HG03432 (cell line): Measurements from ENCODE around the gene EXOC3.
A peak's percentile ranks its signal among the peaks of the same experiment; 100 is the strongest.
"Not testable (repeated sequence)": the region's sequence is repeated elsewhere in the genome, so short reads cannot be mapped to it uniquely, and the experiment has no call there.

Source experiments
- ATAC-seq: cut with Tn5 transposase; IDR thresholded peaks from one replicate; pipeline ENCODE4 v1.9.1; 2021; ENCODE audit warnings: mild to moderate bottlenecking, moderate library complexity; ENCODE audit not compliant: unreplicated experiment

The EXOC3 gene

DNA sequence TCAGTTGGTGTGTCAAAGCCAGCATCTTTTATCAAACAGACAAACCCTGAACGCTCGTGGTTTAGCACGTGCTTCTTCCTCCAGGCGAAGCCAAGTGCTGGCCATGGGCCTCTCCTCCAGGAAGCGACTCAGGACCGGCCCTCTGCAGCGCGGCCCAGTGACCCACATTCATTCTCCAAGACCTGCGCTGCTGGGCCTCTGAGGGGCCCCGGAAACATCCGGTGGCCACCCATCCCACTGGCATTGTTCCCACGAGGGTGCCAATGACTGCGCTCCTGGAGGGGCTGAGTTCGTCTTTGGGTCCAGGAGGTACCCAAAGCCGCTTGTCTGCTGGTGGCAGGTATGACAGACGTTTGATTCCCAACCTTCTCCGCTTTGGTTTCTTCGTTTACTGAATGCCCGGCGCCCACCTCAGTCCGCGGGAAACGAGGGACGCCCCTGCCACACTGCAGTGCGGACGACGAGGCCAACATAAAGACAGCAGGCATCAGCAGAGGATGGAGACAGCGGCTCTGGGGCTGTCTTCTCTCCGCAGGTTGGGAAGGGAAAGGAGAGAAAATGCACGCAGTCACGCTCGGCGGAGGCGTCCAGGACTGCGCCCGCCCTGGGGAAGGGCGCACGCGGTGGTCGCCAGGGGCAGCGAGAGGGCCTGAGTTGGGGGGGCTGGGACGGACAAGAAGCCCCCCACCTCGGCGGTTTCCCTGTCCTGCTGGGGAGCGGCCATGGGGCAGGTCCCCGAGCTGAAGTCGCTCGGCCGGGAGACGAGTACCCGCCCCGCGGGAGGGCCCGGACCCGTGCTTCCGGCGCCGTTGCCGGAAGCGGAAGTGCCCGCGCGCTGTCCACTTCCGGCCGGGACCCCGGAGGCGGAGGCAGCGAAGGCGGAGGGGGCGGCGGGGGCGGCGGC lies at the start of gene EXOC3:
EXOC3 (plus strand) TSS at position 842 of the 904 bp plus-strand sequence. CDS start 3,030 bp downstream, outside the sequence.
- ATAC-seq: peak; percentile 88

DNA sequence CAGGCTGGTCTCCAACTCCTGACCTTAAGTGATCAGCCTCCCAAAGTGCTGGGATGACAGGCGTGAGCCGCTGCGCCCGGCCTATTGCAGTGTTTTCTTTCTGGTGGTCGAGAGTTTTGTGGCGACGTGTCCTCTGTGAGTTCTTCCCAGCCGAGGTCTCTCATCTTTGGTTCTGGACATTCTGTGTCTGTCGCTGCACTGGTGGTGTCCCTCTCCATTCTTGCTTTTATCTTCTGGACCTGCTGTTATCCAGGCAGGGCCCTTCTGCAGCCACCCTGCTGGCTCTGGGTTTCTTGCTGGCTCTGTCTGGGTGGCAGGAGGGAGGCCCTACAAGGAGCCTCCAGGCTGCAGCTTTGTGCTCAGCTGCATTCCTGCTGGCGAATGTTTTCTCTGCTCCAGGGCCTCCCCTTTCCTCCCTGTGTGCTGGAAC lies 49.1 kb upstream of the EXOC3 start:
- ATAC-seq: no peak

DNA sequence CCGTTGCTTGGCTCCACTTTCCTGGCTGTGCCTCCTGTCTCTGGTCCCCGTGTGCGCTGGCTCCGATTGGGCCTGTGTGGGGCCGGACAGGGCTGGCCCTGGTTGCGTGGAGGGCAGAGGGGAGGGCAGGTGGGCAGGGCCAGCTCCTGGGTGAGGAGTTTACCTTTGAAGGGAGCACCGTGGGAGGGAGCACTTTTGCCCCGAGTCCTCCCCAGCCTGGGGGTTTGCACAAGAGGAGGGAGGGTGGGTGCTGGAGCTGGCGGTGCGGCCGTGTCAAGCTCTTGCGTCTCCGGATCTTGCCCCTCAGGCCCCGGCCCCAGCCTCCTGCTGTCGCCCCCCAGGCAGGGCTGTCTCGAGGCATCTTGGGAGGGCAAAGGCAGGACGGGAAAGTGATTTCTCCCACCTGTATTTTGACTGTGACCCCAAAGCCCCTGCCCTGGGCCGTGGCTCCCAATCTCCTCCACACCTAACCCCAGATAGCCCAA lies 48.3 kb upstream of the EXOC3 start:
- ATAC-seq: no peak

DNA sequence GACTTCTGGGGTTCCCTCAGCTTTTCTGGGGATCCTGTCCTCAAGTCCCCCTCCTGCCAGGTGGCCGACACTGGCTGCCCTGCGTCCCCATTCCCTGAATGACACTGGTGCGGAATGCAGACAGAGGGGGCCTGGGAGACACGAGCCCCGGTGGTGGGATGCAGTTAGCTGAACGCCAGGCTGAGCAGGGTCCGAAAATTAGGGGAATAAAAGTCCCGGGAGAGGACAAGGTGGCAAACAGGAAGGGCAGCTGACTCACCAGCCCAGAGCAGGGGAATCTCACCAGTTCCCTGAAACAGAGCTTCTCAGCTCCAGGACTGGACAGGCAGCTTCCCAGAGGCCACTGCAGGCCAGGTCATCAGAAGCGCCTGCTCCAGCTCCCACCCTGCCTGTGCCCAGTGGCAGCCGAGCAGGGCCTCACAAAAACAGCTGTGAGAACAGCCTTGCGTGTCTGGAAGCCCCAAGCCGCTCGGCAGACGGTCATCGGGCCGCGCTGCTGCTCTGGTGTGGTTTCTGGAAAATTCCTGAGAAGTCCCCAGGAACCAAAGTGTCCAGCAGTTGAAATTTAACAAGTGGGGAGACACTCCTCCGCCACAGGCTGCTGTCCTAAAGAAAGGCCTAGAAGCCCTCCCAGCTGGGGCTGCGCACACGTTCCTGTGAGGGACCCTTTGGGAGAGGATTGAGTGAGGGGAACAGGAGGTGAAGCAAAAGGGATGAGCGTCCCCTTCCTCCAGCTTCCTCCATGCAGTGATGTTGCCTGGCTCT lies 47.6 kb upstream of the EXOC3 start:
- no peak for ATAC-seq

DNA sequence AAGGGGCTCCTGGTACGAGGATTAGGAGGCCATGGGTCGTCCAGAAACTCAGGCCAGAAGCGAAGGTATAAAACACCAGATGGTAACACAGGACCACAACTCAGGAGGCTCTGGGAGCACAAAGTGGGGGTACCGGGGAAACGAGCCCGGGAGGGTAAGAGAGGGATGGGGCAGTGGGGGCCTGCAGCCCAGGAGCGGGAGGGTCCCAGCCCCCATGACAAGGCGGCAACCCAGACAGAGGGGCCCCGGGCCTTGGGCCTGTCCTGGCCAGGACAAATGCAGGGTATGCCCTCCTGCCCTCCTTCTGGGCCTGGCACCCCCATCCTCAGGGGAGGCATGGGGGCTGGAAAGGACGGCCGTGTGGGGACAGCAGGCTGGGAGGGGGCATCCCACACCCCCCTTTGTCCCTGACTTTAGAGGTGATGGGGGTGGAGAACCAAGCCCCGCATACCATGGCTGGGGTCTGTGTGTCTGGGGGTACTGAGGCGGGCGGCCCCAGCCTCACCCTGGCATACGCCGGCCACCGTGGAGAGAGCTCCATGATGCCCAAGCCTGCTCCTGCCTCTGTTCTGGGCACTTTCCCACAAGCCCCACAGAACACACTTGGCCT lies 47.0 kb upstream of the EXOC3 start:
- ATAC-seq: no peak

DNA sequence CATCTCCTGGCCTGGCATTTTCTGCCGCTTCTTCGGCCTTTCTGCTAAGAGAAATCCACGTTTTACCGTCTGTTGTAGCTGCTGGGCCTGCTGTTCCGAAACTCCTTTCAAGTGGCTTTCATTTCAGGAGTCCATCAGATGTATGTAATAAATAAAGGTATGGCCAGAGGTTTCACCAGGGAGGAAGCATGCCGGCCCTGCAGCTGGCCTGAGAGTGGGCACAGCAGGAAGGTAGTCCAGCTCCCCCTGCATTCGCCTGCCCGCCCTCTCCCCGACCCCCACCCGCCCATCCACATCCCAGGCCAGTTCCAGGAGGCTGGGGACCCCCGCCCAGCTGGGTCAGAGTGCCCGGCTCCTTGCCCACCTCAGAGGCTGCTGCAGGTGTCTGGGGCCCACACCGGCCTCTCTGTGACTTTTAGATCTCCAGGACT lies 46.4 kb upstream of the EXOC3 start:
- ATAC-seq: no peak

DNA sequence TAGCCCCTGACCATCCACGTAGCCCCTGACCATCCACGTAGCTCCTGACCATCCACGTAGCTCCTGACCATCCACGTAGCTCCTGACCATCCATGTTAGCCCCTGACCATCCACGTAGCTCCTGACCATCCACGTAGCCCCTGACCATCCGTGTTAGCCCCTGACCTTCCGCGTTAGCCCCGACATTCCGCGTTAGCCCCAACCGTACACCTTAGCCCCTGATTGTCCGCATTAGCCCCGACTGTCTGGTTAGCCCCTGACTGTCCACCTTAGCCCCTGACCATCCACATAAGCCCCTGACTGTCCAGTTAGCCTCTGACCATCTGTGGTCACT lies 44.9 kb upstream of the EXOC3 start:
- not testable (repeated sequence) for ATAC-seq

DNA sequence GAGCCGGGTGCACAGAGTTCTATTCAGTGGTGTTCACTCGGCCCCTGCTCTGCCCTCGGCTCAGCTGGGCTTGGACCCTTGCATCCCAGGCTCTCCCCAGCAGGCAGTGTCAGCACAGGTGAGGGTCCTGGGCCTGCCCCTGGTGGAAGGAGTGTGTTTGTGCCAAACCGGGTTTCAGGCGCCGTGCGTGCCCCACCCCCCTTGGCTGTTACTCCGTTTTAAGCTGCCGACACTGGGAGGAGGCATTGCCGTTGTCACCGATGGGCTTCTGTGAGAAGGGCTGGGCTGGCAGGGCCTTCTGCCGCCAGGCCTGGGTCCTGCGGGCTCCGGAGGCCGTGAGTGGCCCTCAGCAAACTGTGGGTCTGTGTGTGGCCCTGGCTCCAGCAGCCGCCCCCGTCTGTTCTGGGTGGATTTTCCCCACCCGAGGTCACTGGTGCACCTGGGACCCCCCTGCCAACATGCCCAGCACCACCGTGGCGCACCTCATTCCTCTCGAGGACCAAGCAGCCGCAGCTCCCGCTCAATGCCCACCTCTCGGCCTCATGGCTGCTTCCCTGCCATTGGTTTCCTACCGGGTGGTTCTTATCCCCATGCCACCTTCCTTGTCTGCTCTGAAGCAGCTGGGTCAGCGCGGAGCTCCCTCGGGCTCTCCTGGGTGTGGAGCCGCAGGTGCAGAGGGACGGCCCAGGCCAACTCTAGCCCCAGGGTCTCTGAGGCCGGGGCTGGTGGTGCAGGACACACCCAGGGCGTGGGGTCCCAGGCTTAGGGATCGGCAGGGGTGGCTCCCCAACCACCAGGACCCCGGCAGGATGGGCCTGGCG lies 44.3 kb upstream of the EXOC3 start:
- no peak for ATAC-seq

DNA sequence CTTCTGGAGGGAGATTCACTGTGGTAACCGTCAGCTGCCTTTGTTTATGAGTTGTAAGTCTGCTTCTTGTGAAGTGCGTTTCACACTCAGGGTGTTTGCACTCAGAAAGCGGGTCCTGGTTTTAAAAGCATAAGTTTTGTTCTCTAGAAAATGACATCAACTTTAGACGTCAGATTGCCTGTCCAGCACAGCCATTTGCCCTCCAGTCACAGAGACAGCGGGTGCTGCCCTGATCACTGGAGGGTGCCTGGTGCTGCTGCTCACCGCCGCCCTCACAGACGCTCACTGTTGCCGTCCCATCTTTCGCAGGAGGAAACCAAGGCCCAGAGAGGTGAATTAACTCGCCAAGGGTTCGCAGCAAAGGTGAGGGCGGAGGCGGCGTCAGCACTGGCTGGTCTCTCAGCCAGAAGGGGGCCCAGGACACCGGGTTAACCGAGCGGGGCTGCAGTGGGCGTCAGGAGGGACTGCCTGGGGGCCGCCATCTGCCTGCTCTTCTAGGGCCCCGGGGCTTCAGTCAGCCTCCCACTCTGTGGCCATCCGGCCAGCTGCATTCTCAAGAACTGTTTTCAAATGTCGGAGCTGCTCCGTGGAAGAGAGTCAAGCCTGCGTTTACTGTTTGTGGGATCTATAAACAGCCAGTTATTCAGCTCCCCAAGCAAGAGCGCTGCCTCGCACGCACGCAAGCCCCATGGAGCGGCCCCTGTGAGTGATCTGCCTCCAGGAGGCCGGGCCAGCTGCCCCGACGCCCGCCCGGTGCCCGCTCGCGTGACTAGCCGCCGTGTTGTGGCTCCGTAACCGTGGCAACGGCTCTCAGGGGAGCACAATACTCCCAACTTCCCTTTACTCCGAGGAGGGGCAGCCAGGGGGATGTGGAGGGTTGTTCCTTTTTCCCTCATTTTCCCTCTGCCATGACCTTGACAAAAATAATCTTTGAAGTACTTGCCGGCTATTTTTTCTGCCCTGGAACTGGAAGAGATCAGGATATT lies 43.4 kb upstream of the EXOC3 start:
- peak; percentile 77 for ATAC-seq

DNA sequence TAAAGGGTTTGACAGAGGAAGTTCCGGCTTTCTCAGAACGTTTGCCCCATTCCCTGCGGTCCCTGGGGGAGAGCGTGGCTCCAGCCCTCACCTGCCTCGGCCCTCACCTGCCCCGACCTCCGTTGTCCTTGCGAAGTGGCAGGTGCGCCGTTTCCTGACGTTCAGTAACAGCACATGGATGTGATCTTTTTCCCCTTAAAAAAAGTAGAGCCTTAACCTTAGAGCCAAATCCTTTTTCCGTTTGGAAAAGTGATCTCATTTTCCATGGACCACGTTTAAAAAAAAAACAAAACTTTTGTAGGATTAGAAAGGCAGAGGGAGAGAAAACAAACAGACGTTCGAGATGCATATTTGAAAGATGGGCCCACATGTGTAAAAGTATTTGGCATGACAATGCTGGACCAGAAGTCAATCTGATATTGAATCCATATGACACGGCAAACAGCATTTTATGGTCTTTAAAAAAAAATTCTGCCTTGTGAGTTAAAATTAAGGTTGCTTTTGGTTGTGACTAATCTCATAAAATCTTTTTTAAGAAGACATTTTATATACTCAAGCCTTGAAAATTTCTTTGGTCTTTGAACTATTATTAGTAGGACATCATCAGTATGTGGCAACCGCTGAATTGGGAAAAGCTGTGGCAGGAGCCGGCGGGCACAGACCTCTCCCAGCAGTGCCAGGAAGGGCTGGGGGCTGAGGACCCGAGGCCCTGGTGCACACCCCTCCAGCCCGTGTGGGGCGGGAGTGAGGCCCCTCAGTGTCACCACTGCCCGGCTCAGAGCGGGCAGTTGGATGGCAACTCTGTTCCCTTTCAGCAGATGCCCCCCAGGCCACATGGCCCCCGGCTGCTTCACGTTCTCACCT lies 42.5 kb upstream of the EXOC3 start:
- peak; percentile 23 for ATAC-seq

DNA sequence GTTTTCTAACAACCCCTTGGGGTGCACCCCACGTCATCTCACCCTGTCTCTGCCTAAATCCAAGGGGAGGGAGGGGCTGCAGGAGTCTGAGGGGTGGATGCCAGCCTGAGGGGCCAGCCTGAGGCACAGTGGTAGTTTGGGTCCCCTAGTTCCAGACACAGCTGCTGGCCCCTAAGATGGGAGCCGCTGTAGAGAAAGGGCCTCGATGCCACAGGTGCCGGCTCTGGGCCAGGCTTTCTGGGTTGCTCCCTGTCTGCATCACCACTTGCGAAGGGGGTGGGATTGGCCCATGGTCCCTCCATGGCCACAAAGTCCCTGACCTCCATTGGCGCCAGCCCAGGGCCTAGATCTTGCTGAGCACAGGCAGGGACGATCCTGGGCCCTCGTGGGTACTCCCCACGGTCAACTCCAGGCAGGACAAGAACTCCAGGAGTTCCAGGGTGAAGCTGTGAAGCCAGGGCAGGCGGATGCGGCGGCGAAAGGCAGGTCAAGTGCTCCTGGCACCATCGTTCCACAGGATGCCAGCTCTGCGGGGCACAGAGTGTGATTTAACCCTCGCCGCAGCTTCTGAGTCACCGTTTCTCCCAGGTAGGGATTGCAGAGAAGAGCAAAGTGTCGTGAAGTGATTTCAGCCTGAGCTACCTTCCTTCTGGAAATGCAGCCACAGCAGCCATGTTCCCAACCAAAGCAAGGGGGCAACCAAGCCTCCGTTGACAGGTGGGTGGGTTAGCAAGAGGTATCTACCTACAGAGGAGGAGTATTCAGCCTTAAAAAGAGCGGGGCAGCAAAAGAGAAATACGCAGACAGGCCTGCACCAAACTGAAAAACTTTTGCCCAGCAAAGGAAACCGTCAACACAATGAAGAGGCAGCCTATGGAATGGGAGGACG lies 41.6 kb upstream of the EXOC3 start:
- no peak for ATAC-seq

DNA sequence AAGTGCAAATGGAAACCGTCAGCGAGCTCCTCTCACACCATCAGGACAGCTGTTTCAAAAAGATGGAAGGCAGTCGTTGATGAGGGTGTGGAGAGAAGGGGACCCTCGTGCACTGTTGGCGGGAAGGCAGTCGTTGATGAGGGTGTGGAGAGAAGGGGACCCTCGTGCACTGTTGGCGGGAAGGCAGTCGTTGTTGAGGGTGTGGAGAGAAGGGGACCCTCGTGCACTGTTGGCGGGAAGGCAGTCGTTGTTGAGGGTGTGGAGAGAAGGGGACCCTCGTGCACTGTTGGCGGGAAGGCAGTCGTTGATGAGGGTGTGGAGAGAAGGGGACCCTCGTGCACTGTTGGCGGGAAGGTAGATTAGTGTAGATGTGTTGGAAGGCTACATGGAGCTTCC lies 40.8 kb upstream of the EXOC3 start:
- not testable (repeated sequence) for ATAC-seq

DNA sequence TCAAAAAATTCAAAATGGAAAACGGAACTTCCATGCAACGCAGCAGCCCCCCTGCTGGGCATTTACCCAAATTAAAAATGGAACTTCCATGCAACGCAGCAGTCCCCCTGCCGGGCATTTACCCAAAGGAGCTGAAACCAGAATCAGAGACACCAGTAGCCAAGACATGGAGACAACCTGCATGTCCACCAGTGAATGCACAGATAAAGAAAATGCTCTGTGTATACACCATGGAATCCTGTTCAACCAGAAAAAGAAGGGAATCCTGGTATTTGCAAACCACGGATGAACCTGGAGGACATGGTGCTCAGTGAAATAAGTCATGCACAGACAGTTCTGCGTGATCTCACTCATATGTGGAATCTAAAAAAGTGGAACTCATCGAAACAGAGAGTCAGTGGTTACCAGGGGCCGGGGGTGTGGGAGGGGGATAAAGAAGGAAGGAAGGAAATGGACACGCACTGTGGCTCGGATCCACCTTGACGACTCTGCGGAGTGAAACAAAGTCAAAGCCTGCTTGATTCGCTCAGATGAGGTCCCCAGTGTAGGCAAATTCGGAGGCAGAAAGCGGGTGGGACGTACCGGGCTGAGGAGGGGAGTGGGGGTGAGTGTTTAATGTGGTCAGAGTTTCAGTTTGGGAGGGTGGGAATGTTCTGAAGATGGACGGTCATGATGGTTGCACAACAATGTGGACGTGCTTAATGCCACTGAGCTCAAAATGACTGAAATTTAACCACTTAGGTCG lies 40.2 kb upstream of the EXOC3 start:
- peak; percentile 65 for ATAC-seq

DNA sequence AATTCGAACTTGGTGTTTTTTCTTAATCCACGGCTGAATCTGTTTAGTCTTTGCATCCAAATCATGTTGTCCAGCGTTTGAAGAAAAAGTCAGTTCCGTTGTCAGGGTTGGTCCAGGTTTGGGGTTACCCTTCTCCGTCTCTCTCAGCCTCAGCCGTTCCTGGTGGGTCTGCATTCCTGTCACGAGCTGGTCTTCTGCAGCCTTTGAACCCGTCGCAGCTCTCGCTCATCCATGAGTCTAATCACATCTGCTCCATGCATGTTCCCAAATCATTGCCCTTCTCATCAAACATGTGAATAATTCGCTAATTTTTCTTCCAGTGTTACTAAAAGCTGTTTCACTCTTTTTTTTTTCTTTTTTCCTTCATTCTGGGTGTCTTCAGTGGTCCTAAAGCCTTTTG lies 39.0 kb upstream of the EXOC3 start:
- no peak for ATAC-seq

DNA sequence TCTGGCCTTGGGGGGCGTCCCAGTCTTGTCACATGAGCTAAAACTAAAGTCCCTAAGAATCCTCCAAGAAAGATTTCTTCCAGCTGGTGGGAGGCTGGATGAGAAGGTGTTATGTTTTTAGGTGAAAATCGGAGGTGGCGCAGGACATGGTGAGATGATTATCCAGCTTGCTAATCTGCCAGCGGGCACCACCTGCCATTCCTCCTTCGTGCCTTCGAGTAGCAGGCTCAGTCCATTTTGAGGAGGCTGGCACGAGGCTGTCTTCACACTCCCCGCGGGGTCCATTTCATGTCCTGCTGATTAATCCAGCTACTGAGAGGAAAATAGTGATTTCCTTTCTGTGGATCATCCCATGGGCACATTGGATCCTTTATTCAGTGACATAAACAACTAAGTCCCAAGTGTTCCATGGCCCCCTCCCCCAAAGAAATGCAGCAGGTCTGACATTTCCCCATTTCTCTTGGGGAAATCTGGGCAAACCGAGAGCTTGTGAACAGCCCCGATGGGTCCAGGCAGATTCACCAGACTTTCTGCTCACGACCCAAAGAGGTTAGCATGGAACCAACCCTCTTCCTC lies 38.2 kb upstream of the EXOC3 start:
- ATAC-seq: no peak

DNA sequence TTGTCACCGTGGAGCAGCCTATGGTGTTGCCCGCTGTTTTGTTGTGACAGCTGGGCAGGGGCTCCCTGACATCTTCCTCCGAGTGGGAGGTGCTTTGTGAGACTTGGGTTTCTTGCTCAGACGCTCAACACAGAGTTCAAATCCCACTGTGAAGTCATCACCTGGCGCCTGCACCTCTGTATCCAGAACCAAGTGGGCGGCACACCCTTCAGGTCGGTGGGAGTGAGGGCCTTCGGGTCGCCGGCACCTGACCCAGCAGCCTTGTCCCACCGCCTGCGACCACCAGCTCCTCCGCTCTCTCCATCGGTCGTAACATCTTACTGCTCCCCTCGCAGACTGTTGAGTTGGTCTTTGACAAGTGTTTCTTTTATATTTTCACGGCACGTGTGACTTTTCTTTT lies 37.6 kb upstream of the EXOC3 start:
- ATAC-seq: no peak
